Epidermal melanocyte (primary cell): ENCODE results near the gene SAT2.

Experiments
- DNase-seq: peaks from one replicate; pipeline ENCODE4 v3.0.0; 2011; ENCODE audit warnings: low spot score; ENCODE audit not compliant: insufficient read length

SAT2 gene

DNA sequence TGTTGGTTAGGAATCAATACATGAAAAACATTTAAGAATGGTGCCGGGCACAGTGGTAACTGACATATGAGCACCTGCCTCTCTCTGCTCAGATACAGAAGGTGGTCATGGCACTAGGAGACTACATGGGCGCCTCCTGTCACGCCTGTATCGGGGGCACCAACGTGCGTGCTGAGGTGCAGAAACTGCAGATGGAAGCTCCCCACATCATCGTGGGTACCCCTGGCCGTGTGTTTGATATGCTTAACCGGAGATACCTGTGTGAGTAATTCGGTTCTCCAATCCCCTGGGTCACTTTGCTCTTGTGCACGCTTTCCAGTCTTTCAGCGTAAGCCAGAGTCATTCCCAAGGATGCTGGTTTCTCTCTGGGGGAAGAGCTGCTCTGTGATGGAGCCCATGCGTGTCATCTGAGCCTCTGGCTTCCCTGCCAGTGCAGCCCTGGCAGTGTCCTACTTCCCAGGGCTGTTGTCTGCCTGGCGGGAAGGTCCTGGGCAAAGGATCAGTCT, 51.1 kb downstream of the SAT2 start:
- DNase-seq: no peak
